ENCODE results near the gene MDP1. TPM values are rescaled to one million over a fixed set of nuclear protein-coding genes. Genes with fewer than 3 reads are reported as not detected.
A peak's percentile ranks its signal among the peaks of the same experiment; 100 is the strongest.

Gene MDP1
- total RNA-seq, 4 donors from 2014 or later: 1.4 to 12.4 (median 8.6) TPM

- Histone ChIP-seq H3K27me3 (no peaks in the 10 kb centered on the region), H3K9me3 (no peaks in the 10 kb centered on the region), H3K36me3 (peaks cover 0 to 48% (median 11%) of the 10 kb centered on the region in 3 donors), H3K4me1 (peaks cover 18 to 66% (median 20%) of the 10 kb centered on the region in 3 donors), H3K27ac (no peak overlapping the region), H3K4me3 (peak overlapping the region in 2 of 4 donors; percentile 99 to 100)
- intact Hi-C loops (cut with DNase I): no loop called here
- TF ChIP-seq, protein P1, sequence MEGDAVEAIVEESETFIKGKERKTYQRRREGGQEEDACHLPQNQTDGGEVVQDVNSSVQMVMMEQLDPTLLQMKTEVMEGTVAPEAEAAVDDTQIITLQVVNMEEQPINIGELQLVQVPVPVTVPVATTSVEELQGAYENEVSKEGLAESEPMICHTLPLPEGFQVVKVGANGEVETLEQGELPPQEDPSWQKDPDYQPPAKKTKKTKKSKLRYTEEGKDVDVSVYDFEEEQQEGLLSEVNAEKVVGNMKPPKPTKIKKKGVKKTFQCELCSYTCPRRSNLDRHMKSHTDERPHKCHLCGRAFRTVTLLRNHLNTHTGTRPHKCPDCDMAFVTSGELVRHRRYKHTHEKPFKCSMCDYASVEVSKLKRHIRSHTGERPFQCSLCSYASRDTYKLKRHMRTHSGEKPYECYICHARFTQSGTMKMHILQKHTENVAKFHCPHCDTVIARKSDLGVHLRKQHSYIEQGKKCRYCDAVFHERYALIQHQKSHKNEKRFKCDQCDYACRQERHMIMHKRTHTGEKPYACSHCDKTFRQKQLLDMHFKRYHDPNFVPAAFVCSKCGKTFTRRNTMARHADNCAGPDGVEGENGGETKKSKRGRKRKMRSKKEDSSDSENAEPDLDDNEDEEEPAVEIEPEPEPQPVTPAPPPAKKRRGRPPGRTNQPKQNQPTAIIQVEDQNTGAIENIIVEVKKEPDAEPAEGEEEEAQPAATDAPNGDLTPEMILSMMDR (IDR thresholded peaks at IDR 0.05): no peak
- WGBS, 2 donors: 83 to 100% methylated on average over 2 of the region's 2 CpGs
- DNase-seq: no peak
Observed at GRCh38 chr14:24197056-24197450, 18.8 kb downstream of the MDP1 start.

- Histone ChIP-seq H3K27ac (peak overlapping the region; percentile 91 to 99 (median 96)), H3K27me3 (no peaks in the 10 kb centered on the region), H3K9me3 (no peaks in the 10 kb centered on the region), H3K36me3 (peaks cover 6 to 48% (median 16%) of the 10 kb centered on the region in 3 donors), H3K4me3 (peak overlapping the region; percentile 72 to 100 (median 88)), H3K4me1 (peaks cover 18 to 68% (median 20%) of the 10 kb centered on the region in 3 donors)
- intact Hi-C loops (cut with DNase I): no loop called here
- no peak for DNase-seq
- WGBS, 2 donors: 31 to 48% methylated on average over 23 to 25 of the region's 33 CpGs
- no peak for TF ChIP-seq POLR2A (IDR thresholded peaks at IDR 0.05)
- TF ChIP-seq, protein P1 (IDR thresholded peaks at IDR 0.05): peak in 1 of 6 experiments; percentile 4
Observed at GRCh38 chr14:24196071-24197055, 19.5 kb downstream of the MDP1 start.

- Histone ChIP-seq H3K27ac (peak within 1 kb of the TSS; percentile 91 to 99 (median 96)), H3K27me3 (no peaks in the 10 kb centered on the region), H3K4me1 (peaks cover 18 to 61% (median 20%) of the 10 kb centered on the region in 3 donors), H3K4me3 (peak within 1 kb of the TSS; percentile 72 to 100 (median 88)), H3K9me3 (no peaks in the 10 kb centered on the region), H3K36me3 (peaks cover 6 to 46% (median 16%) of the 10 kb centered on the region in 3 donors)
- intact Hi-C loops (cut with DNase I): no loop called here
- WGBS, 2 donors: 1 to 3% methylated on average over 4 to 37 of the region's 89 CpGs
- TF ChIP-seq, protein P1 (IDR thresholded peaks at IDR 0.05): no peak
- peak in 2 of 4 donors; percentile 30 to 81 for TF ChIP-seq POLR2A (IDR thresholded peaks at IDR 0.05)
- DNase-seq: no peak
Observed at GRCh38 chr14:24195186-24196070, 20.4 kb downstream of the MDP1 start, which contains the start of gene TM9SF1. TSS of gene TM9SF1 (minus strand) at chr14:24195441. CDS start at chr14:24195019, 422 bp downstream.

DNA sequence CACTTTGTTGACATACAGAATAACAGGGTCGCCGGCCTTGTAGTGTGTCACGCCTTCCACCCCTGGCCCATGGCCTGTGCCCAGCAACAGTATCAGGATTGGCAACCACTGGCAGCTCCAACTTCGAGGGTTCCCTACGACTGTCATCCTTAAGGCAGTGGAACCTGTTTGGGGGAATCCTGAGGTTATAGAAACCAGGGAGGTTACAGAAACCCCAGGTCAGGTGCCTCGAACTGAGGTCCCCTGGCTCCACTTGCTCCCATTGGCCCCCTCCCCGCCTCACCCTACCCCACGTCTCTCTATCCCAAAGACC, 21.0 kb downstream of the MDP1 start:
- H3K4me3 ChIP-seq: peak overlapping the region; percentile 72 to 100 (median 88)
- H3K9me3 ChIP-seq: no peaks in the 10 kb centered on the region
- 17 to 48% methylated on average over 5 to 8 of the region's 8 CpGs for WGBS, 2 donors
- DNase-seq: no peak
- H3K27me3 ChIP-seq: no peaks in the 10 kb centered on the region
- peak overlapping the region; percentile 91 to 99 (median 96) for H3K27ac ChIP-seq
- intact Hi-C loops (cut with DNase I): no loop called here
- H3K36me3 ChIP-seq: peaks cover 6 to 46% (median 16%) of the 10 kb centered on the region in 3 donors
- TF ChIP-seq, protein P1 (IDR thresholded peaks at IDR 0.05): no peak
- TF ChIP-seq POLR2A (IDR thresholded peaks at IDR 0.05): no peak
- H3K4me1 ChIP-seq: peaks cover 18 to 61% (median 20%) of the 10 kb centered on the region in 3 donors

Measured in esophagus squamous epithelium (tissue), 5 donors.